K562 (cell line): ENCODE results near the gene TMEM61. TPM values are rescaled to one million over a fixed set of nuclear protein-coding genes. Genes with fewer than 3 reads are reported as not detected.

Experiments used
- CEBPB ChIP-seq: fragments of 450-650 bp; IDR thresholded peaks from 2 replicates; pipeline ENCODE4 v1.6.1; 2016; ENCODE audit warnings: missing genetic modification characterization, missing compliant biosample characterization
- GABPA ChIP-seq: fragments of 200-800 bp; sonication (Bioruptor generic); conservative IDR thresholded peaks from 2 replicates; pipeline ENCODE4 v1.6.1; 2016; ENCODE audit warnings: low read depth, missing genetic modification characterization, missing compliant biosample characterization
- GABPB1 ChIP-seq: sonication (generic); formaldehyde crosslinking; IDR thresholded peaks from 2 replicates; pipeline ENCODE4 v1.8.0; 2022; ENCODE audit warnings: mild to moderate bottlenecking, missing genetic modification reagents
- MITF ChIP-seq: IDR thresholded peaks from 2 replicates; pipeline ENCODE4 v1.6.1; 2014; ENCODE audit warnings: antibody characterized with exemption
- MNT ChIP-seq, 2 experiments: fragments of 450-650 bp; conservative IDR thresholded peaks; 2 replicates each; pipeline ENCODE4 v1.6.1; 2017; ENCODE audit warnings: mild to moderate bottlenecking in 2 of 2, moderate library complexity in 2 of 2
- NR2C1 ChIP-seq, 2 experiments: fragments of 450-650 bp; IDR thresholded peaks; 2 replicates each; pipeline ENCODE4 v1.6.1; 2017; ENCODE audit warnings: mild to moderate bottlenecking in 2 of 2, antibody characterized with exemption in 1 of 2, inconsistent platforms in 1 of 2, missing compliant biosample characterization in 1 of 2, missing genetic modification characterization in 1 of 2
- SMC3 ChIP-seq: conservative IDR thresholded peaks from 2 replicates; pipeline ENCODE4 v1.6.1; 2011; ENCODE audit warnings: low read depth, low read length, improper control_type of control experiment; ENCODE audit not compliant: insufficient read depth
- TAF1 ChIP-seq: IDR thresholded peaks from 2 replicates; pipeline ENCODE4 v1.6.1; 2011; ENCODE audit warnings: mild to moderate bottlenecking, low read length, moderate library complexity; ENCODE audit not compliant: insufficient read depth, control insufficient read depth, severe bottlenecking; ENCODE audit errors: extremely low read depth
- TOE1 ChIP-seq, 2 experiments: fragments of 450-650 bp in 1 of 2; sonication (generic) in 1 of 2; formaldehyde crosslinking in 1 of 2; IDR thresholded peaks; 2 replicates each; pipeline versions ENCODE4 v1.7.1 to v1.8.0; 2016 to 2022; ENCODE audit warnings: borderline replicate concordance in 2 of 2, mild to moderate bottlenecking in 2 of 2, antibody characterized with exemption in 1 of 2, inconsistent platforms in 1 of 2, low read depth in 1 of 2, missing genetic modification reagents in 1 of 2, moderate library complexity in 1 of 2
- USF2 ChIP-seq: sonication (generic); formaldehyde crosslinking; IDR thresholded peaks from 2 replicates; pipeline ENCODE4 v1.5.0; 2020; ENCODE audit warnings: missing genetic modification reagents
- ZBTB40 ChIP-seq, 2 experiments: fragments of 450-650 bp in 1 of 2; sonication (generic) in 1 of 2; formaldehyde crosslinking in 1 of 2; IDR thresholded peaks; 2 replicates each; pipeline versions ENCODE4 v1.7.1 to v1.9.0; 2016 to 2022; ENCODE audit warnings: inconsistent platforms in 1 of 2, mild to moderate bottlenecking in 1 of 2, missing genetic modification reagents in 1 of 2
- ZNF699 ChIP-seq: fragments of 250-450 bp; sonication (Bioruptor Pico); IDR thresholded peaks from 2 replicates; pipeline ENCODE4 v1.8.0; 2021; ENCODE audit warnings: mild to moderate bottlenecking, moderate library complexity; ENCODE audit not compliant: insufficient replicate concordance
- polyA plus RNA-seq, 8 experiments: library from polyadenylated mRNA; depleted of rRNA in 4 of 8; stranded (reverse) in 5 of 8; unstranded in 3 of 8; fragments of >200 nt; fragmentation: Nextera tagmentation in 2 of 8; fragmentation: Illumina TruSeq in 1 of 8; extraction: Ambion mirVana in 2 of 8; extraction: Trizol in 1 of 8; gene quantifications; 2 replicates each; pipeline versions ENCODE4 v1.2.1 to v1.2.3, GENCODE V29; 2011 to 2014; ENCODE audit warnings: inconsistent platforms in 1 of 8, missing spikeins in 1 of 8
- total RNA-seq, 7 experiments: library from RNA; depleted of rRNA in 6 of 7; stranded (reverse); fragments of >200 nt in 6 of 7; fragmentation: Illumina TruSeq in 2 of 7; extraction: Trizol in 2 of 7; gene quantifications; 2 replicates each; pipeline versions ENCODE4 v1.2.1 to v1.2.3, GENCODE V29; 2011 to 2021; ENCODE audit warnings: low replicate concordance in 1 of 7

The TMEM61 gene
- total and polyA plus RNA-seq, 9 of the 15 experiments (the other 6 are each of a cell fraction or from before 2014, with no cell fraction given): not detected

DNA sequence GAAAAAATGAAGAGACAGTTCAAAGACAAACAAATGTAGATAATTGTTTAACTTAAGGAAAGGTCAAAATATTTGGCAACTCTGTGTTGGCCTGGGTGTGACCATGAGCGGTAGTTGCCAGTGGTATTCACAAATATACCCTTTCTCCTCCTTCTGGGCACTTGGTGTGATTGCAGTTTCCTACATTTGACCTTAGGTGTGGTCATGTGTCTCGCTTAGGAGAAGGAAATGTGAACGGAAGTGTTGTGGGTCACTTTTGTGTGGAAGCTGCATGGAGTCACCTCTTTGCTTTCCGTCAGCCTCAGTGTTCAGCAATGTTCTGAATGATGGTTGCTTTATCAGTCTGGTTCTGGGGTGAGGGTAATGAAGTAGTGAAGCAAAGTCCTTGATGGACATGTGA lies 55.5 kb downstream of the TMEM61 start (continued):
- TF ChIP-seq TOE1 (IDR thresholded peaks at IDR 0.05; ENCODE audit: borderline replicate concordance) (peak; percentile 40; the same call in 1 of the 2 replicates), TOE1 (CRISPR knock-in tag; IDR thresholded peaks at IDR 0.05; ENCODE audit: borderline replicate concordance, low read depth) (no peak), MITF (peak; percentile 53; the same call in 1 of the 2 replicates), TAF1 (peak; percentile 8), CEBPB (tag) (peak; percentile 44; the same call in 1 of the 2 replicates), ZNF699 (no peak), ZBTB40 (IDR thresholded peaks at IDR 0.05) (peak; percentile 62; the same call in 1 of the 2 replicates), ZBTB40 (CRISPR knock-in tag; IDR thresholded peaks at IDR 0.05) (no peak), NR2C1 (IDR thresholded peaks at IDR 0.05) (peak; percentile 76), NR2C1 (tag; IDR thresholded peaks at IDR 0.05) (peak; percentile 71), GABPB1 (CRISPR knock-in tag) (peak; percentile 55), GABPA (tag) (peak; percentile 56), SMC3 (0 out of 2 replicates have a peak, but pooled peaks have one; percentile 27), MNT (conservative IDR thresholded peaks at IDR 0.05) (0 out of 4 replicates have a peak, but pooled peaks of 1 of the 2 experiments have one; percentile 16), USF2 (CRISPR knock-in tag) (peak; percentile 54)
